Activated CD4-positive, alpha-beta T cell treated with anti-CD3 and anti-CD28 coated beads, Interleukin-2, Interleukin-6, amounts not matched to agents 100 ng/mL and 50 ng/mL, durations not matched to agents 16 hours and 8 hours (primary cell): ENCODE measurements around the gene KRTAP2-2.
"Not testable (repeated sequence)": the region's sequence is repeated elsewhere in the genome, so short reads cannot be mapped to it uniquely, and the experiment has no call there.

ENCODE experiments used
- DNase-seq: peaks from one replicate; pipeline ENCODE4 v3.0.0-alpha.2; 2020

Gene KRTAP2-2

DNA sequence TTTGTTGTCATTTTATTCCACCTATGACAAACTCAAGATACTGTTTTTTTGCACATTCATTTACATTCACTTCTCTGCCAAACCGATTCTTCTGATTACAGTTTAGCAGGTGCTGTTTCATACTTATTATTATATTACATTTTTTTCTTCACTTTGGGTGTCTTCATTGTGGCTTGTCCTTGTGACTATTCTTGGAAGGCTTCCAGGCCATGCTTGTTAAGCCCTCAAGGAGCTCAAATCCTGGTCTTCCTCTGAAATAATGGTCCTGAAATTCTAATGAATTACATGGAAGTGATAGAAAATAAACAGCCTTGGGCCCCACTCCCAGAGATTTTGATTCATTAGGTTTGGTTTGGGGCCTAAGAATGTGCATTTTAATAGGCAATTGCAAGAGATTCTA lies 9.3 kb upstream of the KRTAP2-2 start:
- DNase-seq, result no peak

GRCh38 chr17:41063449-41063848 lies 8.4 kb upstream of the KRTAP2-2 start:
- DNase-seq, result no peak

DNA sequence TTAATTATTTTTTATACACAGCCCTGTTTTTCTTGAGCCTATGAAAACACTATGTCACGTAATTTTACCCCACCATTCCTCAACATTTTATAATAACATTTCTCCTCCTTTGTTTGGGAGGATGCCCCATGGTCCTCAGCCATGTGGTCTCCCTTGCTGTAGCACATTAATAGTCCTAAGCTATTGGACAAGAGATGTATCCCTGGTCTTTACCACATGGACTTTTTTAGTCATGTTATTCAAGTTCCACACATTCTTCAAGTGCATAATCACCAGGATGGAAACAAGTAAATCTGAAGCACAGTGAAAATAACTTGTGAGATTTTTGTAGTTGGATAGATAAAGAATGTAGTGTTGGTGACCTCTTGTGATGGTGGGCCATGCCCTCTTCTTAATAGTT lies 6.9 kb upstream of the KRTAP2-2 start:
- DNase-seq, result no peak

DNA sequence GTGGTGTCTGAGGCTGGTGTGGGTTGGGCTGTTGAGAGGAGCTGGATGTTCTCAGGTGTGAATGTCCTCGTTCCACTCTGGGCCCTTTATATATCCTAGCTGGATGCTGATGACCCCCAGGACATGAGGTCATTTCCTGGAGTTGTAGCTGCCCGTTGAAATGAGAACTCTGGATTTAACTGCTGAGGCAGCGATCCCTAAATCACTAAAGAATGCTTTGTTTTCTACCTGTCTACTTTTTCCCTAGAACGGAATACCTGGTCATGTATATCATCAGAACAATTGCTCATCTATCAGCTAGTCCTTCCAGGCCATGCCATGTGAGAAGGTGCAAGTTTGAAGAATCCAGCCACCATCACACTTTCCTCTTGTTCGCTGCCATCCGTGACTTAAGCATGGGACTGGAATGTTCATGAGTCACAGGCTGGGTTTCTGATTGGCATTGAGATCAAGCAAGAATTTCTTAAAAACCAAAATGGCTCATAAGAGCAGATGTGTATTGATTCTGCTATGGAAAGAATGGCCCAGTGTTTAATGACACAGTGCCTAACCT lies 5.1 kb upstream of the KRTAP2-2 start, which contains the start of gene KRTAP2-3:
Gene KRTAP2-3, minus strand, starts transcription at position 63 of the 553 bp plus-strand sequence. CDS start 64 bp downstream, outside the sequence.
- no peak for DNase-seq

DNA sequence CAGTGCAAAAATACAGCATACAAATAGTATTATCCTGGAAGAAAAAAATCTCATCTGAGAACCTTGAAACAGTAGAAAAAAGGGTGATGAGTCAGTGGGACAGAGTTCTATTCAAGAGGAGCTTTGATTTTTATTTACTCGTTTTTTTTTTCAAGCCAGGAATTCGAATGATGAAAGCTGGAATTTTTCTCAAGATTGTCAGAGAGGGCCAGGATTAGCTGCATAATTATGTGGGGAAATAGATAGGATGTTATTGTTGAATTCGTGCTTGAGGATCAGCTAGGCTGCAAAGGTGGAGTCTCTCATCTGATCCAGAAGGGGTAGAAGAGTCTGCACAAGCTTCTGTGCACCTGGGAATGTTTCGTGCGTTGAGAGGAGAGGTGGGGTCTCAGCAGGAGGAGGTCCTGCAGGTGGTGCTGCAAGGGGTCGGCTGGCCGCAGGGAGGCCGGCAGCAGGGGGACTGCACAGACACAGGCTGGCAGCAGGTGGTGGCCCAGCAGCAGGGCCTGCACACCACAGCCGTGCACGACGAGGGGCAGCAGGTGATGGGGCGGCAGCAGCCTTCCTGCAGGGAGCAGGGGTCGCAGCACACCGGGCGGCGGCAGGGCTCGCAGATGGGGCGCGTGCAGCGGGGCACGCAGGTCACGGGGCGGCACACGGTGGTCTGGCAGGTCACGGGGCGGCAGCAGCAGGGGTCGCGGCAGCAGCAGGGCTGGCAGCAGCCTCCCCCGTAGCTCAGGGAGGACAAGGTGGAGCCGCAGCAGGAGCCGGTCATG lies 4.4 kb upstream of the KRTAP2-2 start:
- DNase-seq, result not testable (repeated sequence)

GRCh38 chr17:41058741-41059140 lies 3.7 kb upstream of the KRTAP2-2 start:
- DNase-seq, result no peak

GRCh38 chr17:41057547-41057946 lies 2.5 kb upstream of the KRTAP2-2 start:
- no peak for DNase-seq

- not testable (repeated sequence) for DNase-seq
Observed at GRCh38 chr17:41054556-41054955, 474 bp downstream of the KRTAP2-2 start.

- no peak for DNase-seq
Observed at GRCh38 chr17:41054025-41054424, 1.0 kb downstream of the KRTAP2-2 start.

DNA sequence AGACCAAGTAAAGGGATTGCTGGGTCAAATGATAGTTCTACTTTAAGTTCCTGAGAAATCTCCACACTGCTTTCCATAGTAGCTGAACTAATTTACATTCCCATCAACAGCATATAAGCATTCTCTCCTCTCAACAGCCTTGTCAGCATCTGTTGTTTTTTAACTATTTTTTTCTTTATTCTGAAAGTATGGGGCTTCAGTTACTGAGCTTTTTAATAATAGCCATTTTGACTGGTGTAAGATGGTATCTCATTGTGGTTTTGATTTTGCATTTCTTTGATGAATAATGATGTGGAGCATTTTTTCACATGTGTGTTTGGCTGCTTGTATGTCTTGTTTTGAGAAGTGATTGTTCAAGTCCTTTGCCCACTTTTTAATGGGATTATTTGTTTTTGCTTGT lies 2.5 kb downstream of the KRTAP2-2 start:
- DNase-seq, result no peak

GRCh38 chr17:41049110-41049509 lies 5.9 kb downstream of the KRTAP2-2 start:
- DNase-seq, result no peak

DNA sequence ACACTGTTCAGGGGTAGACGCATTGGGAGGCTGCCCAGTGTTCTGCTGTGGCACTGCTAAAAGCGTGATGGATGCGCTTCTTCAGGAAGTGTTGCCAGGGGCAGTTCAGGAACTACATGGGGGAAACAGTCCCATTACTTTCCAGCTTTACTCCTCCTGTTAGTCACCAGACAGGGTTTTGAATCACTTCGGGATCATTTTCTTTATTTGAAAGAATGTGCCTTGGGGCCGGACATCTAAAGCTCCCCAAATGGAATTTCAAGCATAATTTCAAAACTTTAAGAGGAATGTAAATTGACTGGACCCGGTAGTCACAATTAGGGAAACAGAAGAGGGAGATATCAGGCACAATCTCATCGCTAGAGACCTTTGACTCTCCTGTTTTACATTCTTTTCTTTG lies 6.6 kb downstream of the KRTAP2-2 start:
- DNase-seq, result no peak

GRCh38 chr17:41046735-41047465 lies 8.1 kb downstream of the KRTAP2-2 start, which contains the start of gene KRTAP2-1:
KRTAP2-1 (minus strand) TSS chr17:41047316; CDS start chr17:41047267, 49 bp downstream.
- not testable (repeated sequence) for DNase-seq

DNA sequence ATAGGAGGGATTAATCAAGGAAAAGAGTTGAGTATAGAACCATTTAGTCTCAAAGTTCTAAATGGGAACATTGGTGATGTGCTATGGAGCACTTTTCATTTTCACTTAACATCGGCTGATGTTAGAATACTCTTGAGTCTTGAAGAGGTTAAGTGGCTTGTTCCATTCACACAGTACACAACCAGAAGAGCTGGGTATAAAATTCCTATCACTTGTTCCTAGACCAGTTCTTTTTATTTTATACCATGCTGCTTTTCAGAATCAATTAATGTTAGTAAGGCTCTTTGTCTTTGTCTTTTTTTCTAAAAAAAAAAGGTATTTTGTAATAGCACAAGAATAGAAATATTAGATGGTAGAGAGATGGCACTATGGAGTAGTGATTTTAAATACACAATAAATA lies 12.1 kb downstream of the KRTAP2-2 start:
- no peak for DNase-seq

DNA sequence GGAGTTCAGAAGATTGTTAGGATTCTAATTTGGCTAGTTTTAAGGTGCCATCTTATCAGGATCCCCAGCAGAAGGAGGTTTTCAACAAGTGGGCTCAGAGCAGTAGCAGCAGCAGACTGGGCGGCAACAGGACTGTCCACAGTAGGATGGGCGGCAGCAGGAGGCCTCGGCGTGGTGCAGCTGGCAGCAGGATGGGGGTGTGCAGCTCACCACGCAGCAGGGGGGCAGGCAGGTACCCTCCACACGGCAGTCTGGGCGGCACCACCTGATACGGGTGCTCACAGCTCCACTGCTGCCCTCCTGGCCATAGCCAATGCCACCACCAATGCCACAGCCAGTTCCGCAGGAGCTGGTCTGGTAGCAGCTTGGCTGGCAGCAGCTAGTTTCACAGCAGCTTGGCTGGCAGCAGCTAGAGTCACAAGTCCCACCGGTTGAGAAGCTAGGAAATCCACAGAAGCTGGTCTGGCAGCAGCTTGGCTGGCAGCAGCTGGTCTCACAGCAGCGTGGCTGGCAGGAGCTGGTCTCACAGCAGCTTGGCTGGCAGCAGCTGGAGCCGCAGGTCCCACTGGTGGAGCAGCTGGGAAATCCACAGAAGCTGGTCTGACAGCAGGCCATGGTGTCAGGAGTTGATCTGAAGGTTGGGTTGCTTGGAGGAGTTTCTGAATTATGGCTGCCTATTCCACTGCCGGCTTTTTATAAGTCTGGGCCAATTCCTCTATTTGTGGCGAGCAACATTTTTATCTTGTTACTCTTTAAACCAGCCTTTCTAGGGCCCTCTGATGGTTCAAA lies 14.1 kb downstream of the KRTAP2-2 start, which contains the start of gene KRTAP1-1:
Gene KRTAP1-1, minus strand, starts transcription at position 668 of the 789 bp plus-strand sequence. Its CDS starts 53 bp downstream, at position 615.
- DNase-seq, result not testable (repeated sequence)

DNA sequence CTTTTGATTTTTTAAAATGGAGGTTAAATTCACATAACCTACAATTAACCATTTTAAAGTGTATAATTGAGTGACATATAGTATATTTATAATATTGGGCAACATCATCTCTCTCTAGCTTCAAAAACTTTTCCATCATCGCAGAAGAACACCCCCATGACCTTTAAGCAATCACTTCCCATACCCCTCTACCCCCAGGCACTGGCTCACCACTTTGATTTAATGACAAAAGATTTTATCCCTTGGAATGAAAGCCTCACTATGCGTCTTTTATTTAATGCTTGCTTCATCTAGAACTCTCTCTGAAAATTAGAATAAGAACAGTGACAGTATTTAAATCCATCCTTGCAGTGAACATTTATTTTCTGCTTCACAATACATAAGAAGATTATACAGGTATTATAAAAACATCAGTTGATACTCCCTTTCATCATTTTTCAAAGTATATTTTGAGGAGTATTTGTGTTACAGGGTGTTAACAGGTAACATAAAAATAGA lies 17.1 kb downstream of the KRTAP2-2 start:
- DNase-seq, result no peak

GRCh38 chr17:41034346-41034935 lies 20.6 kb downstream of the KRTAP2-2 start, which contains the start of gene KRTAP1-3:
KRTAP1-3 (minus strand) TSS chr17:41034874; CDS start chr17:41034821, 53 bp downstream.
- not testable (repeated sequence) for DNase-seq

DNA sequence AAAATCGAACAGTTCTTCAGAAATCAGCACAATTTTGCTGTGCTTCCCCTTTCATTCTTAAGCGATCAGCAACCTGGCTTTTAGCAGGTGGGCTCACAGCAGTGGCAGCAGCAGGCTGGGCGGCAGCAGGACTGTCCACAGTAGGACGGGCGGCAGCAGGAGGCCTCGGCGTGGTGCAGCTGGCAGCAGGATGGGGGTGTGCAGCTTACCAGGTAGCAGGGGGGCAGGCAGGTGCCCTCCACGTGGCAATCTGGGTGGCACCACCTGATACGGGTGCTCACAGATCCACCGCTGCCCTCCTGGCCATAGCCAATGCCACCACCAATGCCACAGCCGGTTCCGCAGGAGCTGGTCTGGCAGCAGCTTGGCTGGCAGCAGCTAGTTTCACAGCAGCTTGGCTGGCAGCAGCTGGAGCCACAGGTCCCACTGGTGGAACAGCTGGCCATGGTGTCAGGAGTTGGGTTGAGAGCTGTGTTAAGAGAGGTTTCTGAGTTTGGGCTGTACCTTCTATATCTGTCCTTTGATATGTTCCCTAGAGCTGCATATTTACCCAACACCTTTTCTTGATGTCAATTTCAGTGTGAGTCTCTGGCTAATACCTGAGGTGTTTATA lies 25.3 kb downstream of the KRTAP2-2 start, which contains the start of gene KRTAP1-4:
Gene KRTAP1-4, minus strand, starts transcription at position 563 of the 613 bp plus-strand sequence. Its CDS starts 117 bp downstream, at position 446.
- DNase-seq, result no peak

GRCh38 chr17:41026715-41027471 lies 28.1 kb downstream of the KRTAP2-2 start, which contains the start of gene KRTAP1-5:
KRTAP1-5 (minus strand) TSS chr17:41027208; CDS start chr17:41027155, 53 bp downstream.
- DNase-seq, result no peak

DNA sequence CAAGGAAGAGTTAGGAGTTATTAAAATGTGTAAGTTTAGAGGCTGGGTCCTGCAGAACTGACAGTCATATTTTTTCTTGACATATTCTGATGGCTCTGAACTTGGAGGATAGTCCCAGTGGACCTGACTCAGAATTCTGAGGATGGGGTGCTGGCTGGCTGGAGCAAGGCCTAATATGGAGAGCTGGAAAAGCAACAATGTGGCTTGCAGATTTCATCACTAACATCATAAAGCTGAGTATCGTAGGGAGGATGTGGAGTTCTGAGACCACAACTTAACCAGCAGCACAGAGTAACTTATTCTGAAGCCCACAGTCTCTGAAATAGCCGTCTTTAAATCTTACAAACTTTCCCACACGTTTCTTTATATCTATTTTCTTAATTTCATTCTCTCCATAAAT lies 30.3 kb downstream of the KRTAP2-2 start:
- DNase-seq, result no peak
